Measurements from ENCODE around the gene DPP6.

GRCh38 chr7:154345093-154345492 lies 292.9 kb downstream of the DPP6 start:
- TF ChIP-seq REST (IDR thresholded peaks at IDR 0.05; ENCODE audit: insufficient read depth in 1 of 2, low read depth in 2 of 2, low read length in 1 of 2) = no peak
- no peak for TF ChIP-seq CTCF (IDR thresholded peaks at IDR 0.05)
- no peak for TF ChIP-seq POLR2AphosphoS5 (IDR thresholded peaks at IDR 0.05; ENCODE audit: low read depth, low read length)
- TF ChIP-seq TCF7L2 (IDR thresholded peaks at IDR 0.05; ENCODE audit: low read depth, low read length) = no peak
- TF ChIP-seq SIN3A (IDR thresholded peaks at IDR 0.05; ENCODE audit: borderline replicate concordance, insufficient read depth, low read depth, low read length) = no peak

All from Panc1 (cell line).